ENCODE results near the gene GLRA1. TPM values are rescaled to one million over a fixed set of nuclear protein-coding genes. Genes with fewer than 3 reads are reported as not detected.

Gene GLRA1
- total RNA-seq, 2 experiments from 2014 or later = not detected

DNA sequence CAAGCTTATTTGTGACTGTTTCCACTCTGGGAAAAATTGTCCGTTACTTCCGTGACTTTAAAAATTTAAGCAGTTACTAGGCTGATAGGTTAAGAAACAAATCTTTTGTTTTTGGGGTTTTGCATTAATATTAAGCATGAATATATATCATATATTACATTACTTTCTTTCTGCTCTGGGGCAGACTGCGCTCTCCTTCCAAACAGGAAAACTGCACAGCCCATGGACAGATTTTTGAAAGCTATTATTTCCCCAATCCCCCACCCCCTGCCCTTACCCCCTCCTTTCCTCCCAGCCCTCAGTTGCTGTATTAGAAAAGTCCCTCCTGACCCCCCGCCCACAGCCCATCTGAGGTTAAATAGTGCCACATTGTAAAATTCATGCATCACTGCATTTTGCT lies 102.5 kb downstream of the GLRA1 start:
- ATAC-seq = no peak
- no peaks in the 10 kb centered on the region for H3K4me1 Mint-ChIP-seq (ENCODE audit: low read depth)
- H3K4me3 Mint-ChIP-seq = no peak overlapping the region
- no peak for DNase-seq
- peaks cover 10% of the 10 kb centered on the region for H3K36me3 Mint-ChIP-seq (ENCODE audit: low read depth)
- intact Hi-C loops (cut with micrococcal nuclease) = no loop called here
- ChIA-PET POLR2A (interaction anchor here (0.7 kb wide), 1 partner anchor 208 kb away, joined by 3 read pairs; no protein-coding TSS in a partner anchor), CTCF (no interaction called here)
- H3K27ac Mint-ChIP-seq = no peak overlapping the region
- no peaks in the 10 kb centered on the region for H3K9me3 Mint-ChIP-seq
- no peaks in the 10 kb centered on the region for H3K27me3 Mint-ChIP-seq
- TF ChIP-seq, protein P1, sequence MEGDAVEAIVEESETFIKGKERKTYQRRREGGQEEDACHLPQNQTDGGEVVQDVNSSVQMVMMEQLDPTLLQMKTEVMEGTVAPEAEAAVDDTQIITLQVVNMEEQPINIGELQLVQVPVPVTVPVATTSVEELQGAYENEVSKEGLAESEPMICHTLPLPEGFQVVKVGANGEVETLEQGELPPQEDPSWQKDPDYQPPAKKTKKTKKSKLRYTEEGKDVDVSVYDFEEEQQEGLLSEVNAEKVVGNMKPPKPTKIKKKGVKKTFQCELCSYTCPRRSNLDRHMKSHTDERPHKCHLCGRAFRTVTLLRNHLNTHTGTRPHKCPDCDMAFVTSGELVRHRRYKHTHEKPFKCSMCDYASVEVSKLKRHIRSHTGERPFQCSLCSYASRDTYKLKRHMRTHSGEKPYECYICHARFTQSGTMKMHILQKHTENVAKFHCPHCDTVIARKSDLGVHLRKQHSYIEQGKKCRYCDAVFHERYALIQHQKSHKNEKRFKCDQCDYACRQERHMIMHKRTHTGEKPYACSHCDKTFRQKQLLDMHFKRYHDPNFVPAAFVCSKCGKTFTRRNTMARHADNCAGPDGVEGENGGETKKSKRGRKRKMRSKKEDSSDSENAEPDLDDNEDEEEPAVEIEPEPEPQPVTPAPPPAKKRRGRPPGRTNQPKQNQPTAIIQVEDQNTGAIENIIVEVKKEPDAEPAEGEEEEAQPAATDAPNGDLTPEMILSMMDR (IDR thresholded peaks at IDR 0.05) = no peak

- TF ChIP-seq, protein P1 (IDR thresholded peaks at IDR 0.05) = no peak
- Mint-ChIP-seq H3K27me3 (no peaks in the 10 kb centered on the region), H3K4me3 (no peak overlapping the region), H3K27ac (no peak overlapping the region), H3K36me3 (ENCODE audit: low read depth) (peaks cover 13% of the 10 kb centered on the region), H3K4me1 (ENCODE audit: low read depth) (no peaks in the 10 kb centered on the region), H3K9me3 (no peaks in the 10 kb centered on the region)
- no peak for ATAC-seq
- DNase-seq = no peak
- intact Hi-C loops (cut with micrococcal nuclease) = no loop called here
- POLR2A ChIA-PET = no interaction called here
- CTCF ChIA-PET = interaction anchor here (0.9 to 2.9 kb wide), 2 partner anchors 323 to 529 kb away, joined by 3 to 9 read pairs; no protein-coding TSS in a partner anchor
These were observed 103.7 kb downstream of the GLRA1 start for GRCh38 chr5:151820903-151821302.

DNA sequence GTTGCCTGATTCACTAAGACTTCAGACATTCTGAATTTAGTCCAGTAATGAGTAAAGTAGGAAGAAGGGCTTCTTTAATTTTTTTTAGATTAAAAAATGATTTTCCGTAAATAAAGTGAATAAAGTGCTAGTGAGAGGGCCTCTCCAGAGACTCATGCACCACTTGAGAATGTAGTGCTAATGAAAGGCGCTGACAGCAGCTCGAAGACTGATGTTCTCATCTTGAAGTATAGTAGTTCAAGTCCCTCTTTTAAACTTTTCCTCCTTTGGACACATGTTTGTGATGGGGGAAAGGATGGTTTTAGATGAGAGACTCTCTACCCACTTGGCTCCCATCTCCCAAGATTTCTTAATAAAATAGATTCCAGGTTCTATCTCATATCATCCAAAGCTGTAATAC lies 104.4 kb downstream of the GLRA1 start:
- intact Hi-C loops (cut with micrococcal nuclease) = no loop called here
- Mint-ChIP-seq H3K27ac (no peak overlapping the region), H3K4me1 (ENCODE audit: low read depth) (no peaks in the 10 kb centered on the region), H3K9me3 (no peaks in the 10 kb centered on the region), H3K27me3 (no peaks in the 10 kb centered on the region), H3K4me3 (no peak overlapping the region), H3K36me3 (ENCODE audit: low read depth) (peaks cover 13% of the 10 kb centered on the region)
- TF ChIP-seq, protein P1 (IDR thresholded peaks at IDR 0.05) = no peak
- ATAC-seq = no peak
- no peak for DNase-seq
- ChIA-PET POLR2A (interaction anchor here (1.2 kb wide), 1 partner anchor 9 kb away, joined by 3 read pairs; no protein-coding TSS in a partner anchor), CTCF (interaction anchor here (0.9 to 2.9 kb wide), 2 partner anchors 324 to 529 kb away, joined by 3 to 9 read pairs; no protein-coding TSS in a partner anchor)

DNA sequence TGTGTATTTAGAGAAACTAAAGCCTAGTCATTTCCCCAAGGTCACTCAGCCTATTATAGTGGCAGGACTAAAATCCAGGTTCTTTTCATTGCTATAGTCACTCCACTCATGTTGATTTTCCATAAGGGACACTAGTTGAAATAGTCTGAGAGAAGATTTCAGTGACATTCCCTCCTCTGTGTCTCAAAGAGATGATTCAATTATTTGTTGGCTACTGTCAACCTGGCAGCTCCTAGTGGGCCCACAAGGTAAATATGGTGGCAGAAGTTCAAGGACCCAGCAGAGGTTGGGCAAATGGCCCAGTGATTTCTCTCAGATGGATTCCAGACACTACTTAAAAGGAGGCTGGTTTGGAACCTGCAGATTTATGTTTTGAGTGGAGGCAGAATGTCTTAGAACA lies 104.8 kb downstream of the GLRA1 start:
- H3K9me3 Mint-ChIP-seq = no peaks in the 10 kb centered on the region
- ATAC-seq (no peak), DNase-seq (no peak)
- intact Hi-C loops (cut with micrococcal nuclease) = no loop called here
- H3K27ac Mint-ChIP-seq = no peak overlapping the region
- peaks cover 17% of the 10 kb centered on the region for H3K36me3 Mint-ChIP-seq (ENCODE audit: low read depth)
- ChIA-PET POLR2A (interaction anchor here (1.2 kb wide), 1 partner anchor 9 kb away, joined by 3 read pairs; no protein-coding TSS in a partner anchor), CTCF (interaction anchor here (2.9 kb wide), 1 partner anchor 324 kb away, joined by 9 read pairs; no protein-coding TSS in a partner anchor)
- no peak overlapping the region for H3K4me3 Mint-ChIP-seq
- TF ChIP-seq, protein P1 (IDR thresholded peaks at IDR 0.05) = no peak
- no peaks in the 10 kb centered on the region for H3K4me1 Mint-ChIP-seq (ENCODE audit: low read depth)
- H3K27me3 Mint-ChIP-seq = no peaks in the 10 kb centered on the region

DNA sequence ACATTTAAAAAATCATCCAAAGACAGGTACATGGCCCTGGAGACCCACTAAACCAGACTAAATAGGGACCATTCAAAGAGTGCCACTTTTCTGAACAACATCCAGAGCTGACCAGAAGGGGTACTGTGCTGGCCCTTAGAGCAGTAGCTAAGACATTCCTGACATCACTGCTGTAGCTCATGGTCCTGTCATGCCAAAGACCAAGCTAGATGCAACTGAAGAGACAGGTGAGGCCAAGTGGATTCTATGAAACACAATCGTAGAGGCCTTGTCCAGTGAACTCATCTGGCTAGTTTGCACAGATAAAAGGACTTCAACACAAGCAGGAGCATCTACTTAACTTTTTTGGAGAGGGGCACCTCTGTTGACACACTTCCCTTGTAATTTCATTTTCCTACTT lies 109.6 kb downstream of the GLRA1 start:
- Mint-ChIP-seq H3K27ac (no peak overlapping the region), H3K4me3 (no peak overlapping the region), H3K36me3 (ENCODE audit: low read depth) (peaks cover 45% of the 10 kb centered on the region), H3K4me1 (ENCODE audit: low read depth) (peaks cover 10% of the 10 kb centered on the region), H3K27me3 (no peaks in the 10 kb centered on the region), H3K9me3 (peaks cover 2% of the 10 kb centered on the region)
- TF ChIP-seq, protein P1 (IDR thresholded peaks at IDR 0.05) = no peak
- ChIA-PET CTCF (interaction anchor here (1.6 to 3.1 kb wide), 2 partner anchors 10 to 328 kb away, joined by 4 to 22 read pairs; no protein-coding TSS in a partner anchor), POLR2A (interaction anchor here (0.6 to 1.3 kb wide), 4 partner anchors 9 to 373 kb away, joined by 4 to 7 read pairs (median 4); no protein-coding TSS in a partner anchor)
- ATAC-seq = no peak
- intact Hi-C loops (cut with micrococcal nuclease) = no loop called here
- DNase-seq = no peak

Data from activated CD8-positive, alpha-beta T cell treated with anti-CD3 and anti-CD28 coated beads for 36 hours (primary cell).